Urinary bladder (tissue), 4 donors: ENCODE data around the gene USP2. TPM values are rescaled to one million over a fixed set of nuclear protein-coding genes. Genes with fewer than 3 reads are reported as not detected.
A peak's percentile ranks its signal among the peaks of the same experiment; 100 is the strongest.

ENCODE experiments used
- DNase-seq: peaks from one replicate; pipeline ENCODE4 v3.0.0-alpha.2; 2015; ENCODE audit errors: extremely low spot score
- H3K27ac ChIP-seq: one replicate; pipeline ENCODE4 v1.5.1; 2013; ENCODE audit warnings: low read depth, mild to moderate bottlenecking, moderate library complexity
- H3K36me3 ChIP-seq: one replicate; pipeline ENCODE4 v1.6.1; 2013; ENCODE audit warnings: mild to moderate bottlenecking, moderate library complexity; ENCODE audit not compliant: insufficient read depth
- H3K4me1 ChIP-seq: one replicate; pipeline ENCODE4 v1.6.1; 2013; ENCODE audit warnings: mild to moderate bottlenecking, moderate library complexity; ENCODE audit not compliant: insufficient read depth
- H3K4me3 ChIP-seq: one replicate; pipeline ENCODE4 v1.5.1; 2013; ENCODE audit warnings: low read depth, low read length
- WGBS: extraction: QIAGEN DNeasy Blood & Tissue Kit; methylation state at CpG from one replicate; pipeline ENCODE4 v1.1.7; 2013; 5-methylcytosine and 5-hydroxymethylcytosine counted together
- polyA plus RNA-seq: library from polyadenylated mRNA; stranded (reverse); fragments of 200-250 nt; gene quantifications from one replicate; pipeline ENCODE4 v1.2.3, GENCODE V29; 2013
- total RNA-seq: library from RNA; depleted of rRNA; stranded (reverse); fragments of >200 nt; gene quantifications from one replicate; pipeline ENCODE4 v1.2.3, GENCODE V29; 2014
- donor health status: healthy with polysubstance abuse.
- donor health status: healthy.

Gene USP2
- 1.1 TPM for total RNA-seq
- 4.8 TPM for polyA plus RNA-seq

- Histone ChIP-seq H3K4me1 (no peaks in the 10 kb centered on the region), H3K27ac (peak within 1 kb of the TSS; percentile 49)
Observed at GRCh38 chr11:119381181-119381988, at the start of gene USP2. USP2 (minus strand) TSS chr11:119381690; CDS start chr11:119373480, 8,210 bp downstream.

DNA sequence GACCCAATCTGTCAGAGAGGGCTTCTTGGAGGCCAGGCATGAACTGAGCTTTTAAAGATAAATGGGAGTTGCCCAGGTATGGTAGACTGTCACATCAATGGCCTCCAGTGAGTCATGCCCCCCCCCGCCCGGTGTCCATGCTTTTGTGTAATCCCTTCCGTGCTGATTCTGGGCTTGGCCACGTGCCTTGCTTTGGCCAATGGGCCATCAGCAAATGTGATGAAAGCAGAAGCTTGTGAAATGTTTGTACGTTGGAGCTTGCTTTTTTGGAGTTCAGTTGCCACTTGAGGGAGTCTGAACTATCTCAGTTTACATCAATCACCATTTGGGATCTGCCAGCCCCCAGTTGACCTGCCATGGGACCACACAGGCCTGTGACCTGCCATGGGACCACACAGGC is 45.8 kb upstream of the USP2 start:
- no peak overlapping the region for H3K4me3 ChIP-seq
- H3K36me3 ChIP-seq = no peaks in the 10 kb centered on the region
- DNase-seq = no peak
- H3K4me1 ChIP-seq = no peaks in the 10 kb centered on the region
- WGBS = 77% methylated on average over 5 of the region's 5 CpGs
- H3K27ac ChIP-seq = no peak overlapping the region

More at GRCh38 chr11:119381181-119381988, at the start of gene USP2:
- WGBS = under 1% methylated on average over 54 of the region's 54 CpGs
- peak; percentile 94 for DNase-seq
- Histone ChIP-seq H3K36me3 (no peaks in the 10 kb centered on the region), H3K4me3 (peak within 1 kb of the TSS; percentile 43)

DNA sequence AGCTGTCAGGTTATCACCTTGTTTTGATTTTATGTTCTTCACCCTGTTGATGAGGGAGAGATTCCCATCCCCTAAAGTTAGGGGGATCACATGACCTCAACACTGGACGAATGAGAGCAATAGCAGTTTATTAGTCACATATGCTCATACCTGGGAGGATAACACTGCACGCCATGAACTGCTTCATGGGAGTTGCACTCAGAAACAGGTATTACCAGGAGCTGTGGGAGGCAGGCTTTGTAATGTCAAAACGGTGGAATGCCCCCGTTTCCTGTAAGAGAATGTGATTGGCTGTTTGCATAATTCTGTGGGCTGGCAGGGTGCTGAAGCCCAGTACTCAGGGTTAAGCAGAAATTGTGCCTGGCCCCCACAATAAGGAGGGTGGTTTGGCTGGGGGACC is 44.7 kb upstream of the USP2 start:
- Histone ChIP-seq H3K36me3 (no peaks in the 10 kb centered on the region), H3K4me1 (no peaks in the 10 kb centered on the region), H3K4me3 (no peak overlapping the region), H3K27ac (no peak overlapping the region)
- 58% methylated on average over 4 of the region's 4 CpGs for WGBS
- no peak for DNase-seq

DNA sequence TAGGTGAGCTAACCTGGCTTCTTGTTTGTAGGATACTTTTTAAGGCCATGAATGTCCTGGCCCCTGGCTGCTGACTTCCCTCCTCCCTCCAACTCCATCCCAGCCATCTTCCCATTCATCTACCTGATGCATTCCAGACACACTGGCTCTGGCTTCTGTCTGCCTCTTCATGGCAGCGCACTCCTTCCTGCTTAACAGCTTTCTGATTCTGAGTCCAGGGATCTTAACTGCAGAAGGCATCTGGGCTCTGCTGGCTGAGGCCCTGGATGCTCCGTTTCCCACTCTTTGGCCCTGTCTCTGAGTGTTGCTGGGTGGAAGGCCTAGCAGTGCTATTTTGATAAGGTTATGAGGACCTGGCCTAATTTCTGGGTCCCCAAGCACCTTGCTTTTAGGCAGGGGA is 43.3 kb upstream of the USP2 start:
- 81% methylated on average over 2 of the region's 2 CpGs for WGBS
- no peaks in the 10 kb centered on the region for H3K36me3 ChIP-seq
- no peak for DNase-seq
- H3K4me1 ChIP-seq = no peaks in the 10 kb centered on the region
- H3K4me3 ChIP-seq = no peak overlapping the region
- no peak overlapping the region for H3K27ac ChIP-seq

DNA sequence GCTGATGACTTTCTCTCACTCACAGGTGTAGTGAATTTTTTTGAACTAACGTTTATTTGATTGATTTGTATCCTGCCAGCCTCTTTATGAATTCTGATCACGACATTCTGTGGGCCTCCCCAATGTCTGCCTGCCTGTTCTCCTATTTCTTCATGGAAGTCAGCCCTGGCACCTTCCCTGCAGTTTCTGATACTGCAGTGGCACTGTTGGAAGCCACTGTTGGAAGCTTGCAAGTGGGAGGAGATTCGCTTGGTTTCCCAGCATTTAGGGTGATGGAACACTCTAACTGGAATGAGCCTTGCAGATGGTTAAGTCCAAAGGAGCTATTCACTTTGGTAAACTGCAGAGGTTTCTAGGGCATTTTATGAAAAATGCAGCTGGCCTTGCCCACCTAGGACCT is 42.8 kb upstream of the USP2 start:
- WGBS = 88% methylated on average over 3 of the region's 3 CpGs

DNA sequence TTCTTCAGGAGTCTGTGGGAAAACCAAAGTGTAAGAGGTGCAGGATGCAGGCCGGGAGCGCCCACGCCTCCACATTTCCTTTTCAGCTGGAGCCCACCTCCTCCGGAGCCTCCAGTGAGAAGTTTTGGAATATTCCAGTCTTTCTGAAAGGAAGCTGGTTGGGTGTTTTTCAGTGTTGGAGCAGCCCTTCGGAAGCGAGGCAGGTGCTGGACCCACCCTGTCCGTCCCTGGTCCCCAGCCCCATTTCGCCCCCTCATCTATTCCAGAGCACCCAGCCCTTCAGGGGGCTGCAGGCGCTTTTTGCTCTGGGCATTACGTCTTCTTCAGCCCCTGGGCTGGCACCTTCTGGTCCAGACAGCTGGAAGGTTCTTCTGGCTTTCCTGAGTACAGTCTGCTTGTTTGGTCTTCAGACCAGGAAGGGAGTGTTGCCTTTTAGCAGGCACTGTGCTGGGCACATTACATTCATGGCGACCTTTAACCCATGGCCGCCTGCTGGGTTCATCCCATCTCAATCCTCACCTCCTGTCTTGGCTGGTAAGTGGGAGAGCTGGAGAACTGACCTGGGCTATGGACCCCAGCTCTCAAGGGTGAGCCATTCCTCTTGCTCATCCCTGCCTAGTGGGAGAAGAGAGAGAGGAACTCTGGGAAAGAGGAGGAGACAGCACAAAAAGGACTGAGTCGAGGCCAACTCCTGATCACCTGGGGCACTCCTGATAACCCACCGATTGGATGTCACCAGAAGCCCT is 42.2 kb upstream of the USP2 start:
- Histone ChIP-seq H3K4me3 (peak overlapping the region; percentile 32), H3K27ac (no peak overlapping the region), H3K36me3 (no peaks in the 10 kb centered on the region), H3K4me1 (no peaks in the 10 kb centered on the region)
- 62% methylated on average over 14 of the region's 14 CpGs for WGBS
- DNase-seq = no peak

More for the DNA sequence above, 42.8 kb upstream of the USP2 start:
- Histone ChIP-seq H3K4me1 (no peaks in the 10 kb centered on the region), H3K36me3 (no peaks in the 10 kb centered on the region), H3K4me3 (no peak overlapping the region), H3K27ac (no peak overlapping the region)
- DNase-seq = no peak

DNA sequence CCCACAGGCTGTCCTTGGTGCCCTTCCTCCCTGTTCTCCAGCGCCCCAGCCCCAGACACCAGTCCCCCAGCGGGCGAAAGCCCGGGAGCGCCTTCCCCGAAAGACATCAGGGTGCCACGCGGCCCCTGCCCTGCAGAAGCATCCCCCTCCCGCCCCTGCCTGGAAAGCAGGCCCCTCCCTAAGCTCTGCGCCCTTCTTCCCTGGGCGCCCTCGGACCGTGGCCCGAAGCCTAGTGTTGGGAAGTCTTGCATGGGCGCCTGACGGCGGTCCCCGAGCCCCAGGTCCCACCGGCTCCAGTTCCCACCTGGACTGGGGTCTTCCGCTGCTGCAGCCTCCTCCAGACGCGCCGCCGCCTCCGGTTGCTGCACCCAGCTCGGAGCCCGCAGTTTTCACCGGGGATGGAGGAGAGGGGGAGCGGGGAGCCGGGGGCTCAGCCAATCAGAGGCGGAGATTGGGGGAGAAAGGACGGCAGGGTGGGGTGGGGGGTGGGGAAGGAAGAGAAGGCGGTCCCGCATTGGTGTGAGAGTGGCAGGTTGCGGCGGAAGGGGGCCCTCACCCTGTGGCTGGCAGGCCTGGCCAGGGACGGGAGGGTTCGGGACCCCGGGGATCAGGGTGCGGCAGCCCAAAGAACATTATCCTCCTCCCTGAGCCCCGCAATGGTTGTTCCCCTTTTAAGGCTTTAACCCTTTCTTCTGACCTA is 41.5 kb upstream of the USP2 start, which contains the start of gene THY1:
TSS of gene THY1 (minus strand) at position 364 of the 700 bp plus-strand sequence. CDS start 2,267 bp downstream, outside the sequence.
- Histone ChIP-seq H3K4me3 (peak within 1 kb of the TSS; percentile 32), H3K36me3 (no peaks in the 10 kb centered on the region), H3K27ac (no peak within 1 kb of the TSS), H3K4me1 (no peaks in the 10 kb centered on the region)
- DNase-seq = no peak
- WGBS = 2% methylated on average over 41 of the region's 41 CpGs

GRCh38 chr11:119421941-119422808 is 40.7 kb upstream of the USP2 start:
- H3K4me3 ChIP-seq = peak overlapping the region; percentile 32
- no peaks in the 10 kb centered on the region for H3K4me1 ChIP-seq
- H3K36me3 ChIP-seq = no peaks in the 10 kb centered on the region
- under 1% methylated on average over 49 of the region's 49 CpGs for WGBS
- H3K27ac ChIP-seq = no peak overlapping the region
- DNase-seq = no peak

DNA sequence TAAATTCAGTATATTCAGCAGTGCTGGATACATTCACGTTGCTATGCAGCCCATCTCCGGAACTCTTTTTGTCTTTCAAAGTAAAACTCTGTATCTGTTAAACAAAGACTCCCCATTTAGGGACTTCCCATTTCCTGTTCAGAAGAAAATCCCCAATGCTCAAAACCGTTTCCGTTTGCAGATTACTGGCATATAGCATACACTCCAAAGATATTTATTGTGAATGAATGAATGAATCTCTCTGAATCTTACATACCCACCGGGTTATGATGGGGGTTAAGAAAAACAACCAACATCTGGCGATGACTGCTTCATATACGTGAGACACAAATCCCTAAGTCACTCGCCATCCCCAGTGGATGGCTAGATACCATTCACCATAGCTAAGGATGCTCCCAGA is 39.9 kb upstream of the USP2 start:
- no peaks in the 10 kb centered on the region for H3K36me3 ChIP-seq
- no peaks in the 10 kb centered on the region for H3K4me1 ChIP-seq
- no peak for DNase-seq
- no peak overlapping the region for H3K27ac ChIP-seq
- 42% methylated on average over 8 of the region's 8 CpGs for WGBS
- no peak overlapping the region for H3K4me3 ChIP-seq

DNA sequence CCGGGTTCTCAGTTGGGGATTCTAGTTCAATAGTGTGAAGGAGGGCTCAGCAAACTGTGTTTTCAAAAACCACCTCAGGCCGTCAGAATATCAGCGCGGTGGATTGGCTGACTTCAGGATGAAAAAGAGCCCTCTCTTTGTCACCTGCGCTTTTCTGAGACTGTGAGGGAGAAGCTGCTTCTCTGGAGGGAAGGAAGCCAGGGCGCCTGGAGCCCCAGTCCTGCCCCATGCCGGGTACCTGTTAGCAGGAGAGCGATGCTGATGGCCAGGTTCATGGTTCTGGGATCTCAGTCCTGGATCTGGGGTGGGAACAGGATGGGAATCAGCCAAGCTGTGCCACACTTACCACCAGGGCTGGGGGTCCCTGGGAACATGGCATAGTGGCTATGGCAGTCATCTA is 39.1 kb upstream of the USP2 start:
- no peaks in the 10 kb centered on the region for H3K36me3 ChIP-seq
- H3K4me1 ChIP-seq = no peaks in the 10 kb centered on the region
- DNase-seq = no peak
- no peak overlapping the region for H3K27ac ChIP-seq
- H3K4me3 ChIP-seq = no peak overlapping the region
- 88% methylated on average over 8 of the region's 8 CpGs for WGBS

DNA sequence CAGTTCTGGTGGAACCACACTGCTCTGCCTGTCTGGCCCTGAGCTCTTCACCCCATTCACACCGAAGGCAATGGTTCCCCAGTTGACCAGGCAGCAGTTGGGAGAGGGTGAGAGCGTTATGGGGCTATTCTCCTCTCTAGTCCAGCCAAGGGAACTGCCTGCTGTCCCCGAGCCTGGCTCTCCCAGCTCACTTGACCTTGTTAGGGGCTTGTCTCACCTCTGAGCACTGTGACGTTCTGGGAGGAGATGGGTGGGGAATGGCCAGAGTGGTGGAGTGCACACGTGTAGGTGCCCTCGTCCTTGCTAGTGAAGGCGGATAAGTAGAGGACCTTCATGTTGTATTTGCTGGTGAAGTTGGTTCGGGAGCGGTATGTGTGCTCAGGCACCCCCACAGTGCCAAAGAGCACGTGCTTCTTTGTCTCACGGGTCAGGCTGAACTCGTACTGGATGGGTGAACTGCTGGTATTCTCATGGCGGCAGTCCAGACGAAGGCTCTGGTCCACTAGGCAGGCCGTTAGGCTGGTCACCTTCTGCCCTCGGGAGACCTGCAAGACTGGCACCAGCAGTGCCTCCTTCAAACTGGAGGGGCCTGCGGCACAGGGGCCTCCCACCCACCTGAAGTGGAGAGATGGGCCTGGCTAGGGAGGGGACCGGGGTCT is 38.5 kb upstream of the USP2 start:
- Histone ChIP-seq H3K4me3 (no peak overlapping the region), H3K4me1 (no peaks in the 10 kb centered on the region), H3K36me3 (no peaks in the 10 kb centered on the region), H3K27ac (no peak overlapping the region)
- 85% methylated on average over 18 of the region's 18 CpGs for WGBS
- no peak for DNase-seq

DNA sequence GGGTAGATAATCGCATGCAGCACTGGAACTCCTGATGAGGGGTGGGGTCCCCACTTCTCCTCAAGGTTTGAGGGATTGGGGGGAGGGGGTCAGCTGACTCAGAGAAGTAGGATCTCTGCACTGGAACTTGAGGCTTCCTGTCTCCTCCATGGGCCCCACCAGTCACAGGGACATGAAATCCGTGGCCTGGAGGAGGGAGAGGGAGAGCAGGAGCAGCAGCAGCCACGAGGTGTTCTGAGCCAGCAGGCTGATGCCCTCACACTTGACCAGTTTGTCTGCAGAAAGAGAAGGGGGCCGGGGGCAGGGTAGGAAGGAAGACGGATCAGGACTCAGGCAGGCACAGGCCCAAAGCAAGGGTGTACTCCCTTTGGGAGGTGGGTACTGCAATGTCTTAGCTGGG is 37.8 kb upstream of the USP2 start:
- 89% methylated on average over 5 of the region's 5 CpGs for WGBS
- no peak for DNase-seq
- H3K4me3 ChIP-seq = no peak overlapping the region
- H3K27ac ChIP-seq = no peak overlapping the region
- no peaks in the 10 kb centered on the region for H3K36me3 ChIP-seq
- no peaks in the 10 kb centered on the region for H3K4me1 ChIP-seq
